GM18511 (cell line): Measurements from ENCODE around the gene CMTM8.
"Not testable (repeated sequence)": the region's sequence is repeated elsewhere in the genome, so short reads cannot be mapped to it uniquely, and the experiment has no call there.

ENCODE experiments used
- ATAC-seq: cut with Tn5 transposase; IDR thresholded peaks from one replicate; pipeline ENCODE4 v1.9.1; 2021; ENCODE audit warnings: mild to moderate bottlenecking, moderate library complexity; ENCODE audit not compliant: unreplicated experiment

CMTM8 gene

GRCh38 chr3:32238453-32239306 lies at the start of gene CMTM8:
Gene CMTM8 (plus strand): TSS chr3:32238680. CDS start chr3:32238973, 293 bp downstream.
- ATAC-seq, result peak; percentile 71

GRCh38 chr3:32189693-32190092 lies 48.8 kb upstream of the CMTM8 start:
- ATAC-seq, result no peak

- not testable (repeated sequence) for ATAC-seq
These were observed 47.9 kb upstream of the CMTM8 start for GRCh38 chr3:32190556-32190955.

GRCh38 chr3:32193101-32193500 lies 45.4 kb upstream of the CMTM8 start:
- ATAC-seq, result no peak

- no peak for ATAC-seq
These were observed 43.8 kb upstream of the CMTM8 start for GRCh38 chr3:32194653-32195052.

GRCh38 chr3:32195995-32196540 lies 42.4 kb upstream of the CMTM8 start:
- no peak for ATAC-seq

- ATAC-seq, result no peak
These were observed 40.5 kb upstream of the CMTM8 start for GRCh38 chr3:32197991-32198390.

- ATAC-seq, result no peak
These were observed 39.8 kb upstream of the CMTM8 start for GRCh38 chr3:32198714-32199113.

GRCh38 chr3:32200490-32200889 lies 38.0 kb upstream of the CMTM8 start:
- ATAC-seq, result no peak

- ATAC-seq, result no peak
These were observed 37.3 kb upstream of the CMTM8 start for GRCh38 chr3:32200992-32201758.

- ATAC-seq, result no peak
These were observed 36.0 kb upstream of the CMTM8 start for GRCh38 chr3:32202496-32202895.

- no peak for ATAC-seq
These were observed 34.6 kb upstream of the CMTM8 start for GRCh38 chr3:32203854-32204253.

GRCh38 chr3:32208447-32208846 lies 30.0 kb upstream of the CMTM8 start:
- no peak for ATAC-seq

GRCh38 chr3:32215185-32215584 lies 23.3 kb upstream of the CMTM8 start:
- no peak for ATAC-seq

- no peak for ATAC-seq
These were observed 22.2 kb upstream of the CMTM8 start for GRCh38 chr3:32216172-32216783.

GRCh38 chr3:32217339-32217738 lies 21.1 kb upstream of the CMTM8 start:
- no peak for ATAC-seq

GRCh38 chr3:32219537-32219936 lies 18.9 kb upstream of the CMTM8 start:
- ATAC-seq, result no peak

- no peak for ATAC-seq
These were observed 18.5 kb upstream of the CMTM8 start for GRCh38 chr3:32220006-32220405.

- no peak for ATAC-seq
These were observed 15.5 kb upstream of the CMTM8 start for GRCh38 chr3:32222950-32223349.

- ATAC-seq, result no peak
These were observed 14.4 kb upstream of the CMTM8 start for GRCh38 chr3:32224016-32224516.

- ATAC-seq, result no peak
These were observed 11.5 kb upstream of the CMTM8 start for GRCh38 chr3:32226875-32227500.
